ENCODE results near the gene THAP10.

- no peak for TF ChIP-seq CTCF (IDR thresholded peaks at IDR 0.05)
- no peak for TF ChIP-seq POLR2A (IDR thresholded peaks at IDR 0.05)
- no peak for TF ChIP-seq EP300 (IDR thresholded peaks at IDR 0.05)
- no peak for TF ChIP-seq POLR2AphosphoS5 (IDR thresholded peaks at IDR 0.05)
Measured at GRCh38 chr15:70907784-70908471, 15.7 kb upstream of the THAP10 start.
